K562 (cell line): ENCODE data around the gene ABLIM2. TPM values are rescaled to one million over a fixed set of nuclear protein-coding genes. Genes with fewer than 3 reads are reported as not detected.

Experiments used
- ATAC-seq: fragments of 200-7000 bp; cut with Tn5 transposase; 3 replicates; pipeline ENCODE4 v1.9.1; 2020; ENCODE audit warnings: moderate library complexity
- BruUV-seq: library from RNA; stranded (reverse); fragments of 400-500 nt; replicated peaks from 2 replicates; lab custom pipeline; 2021; lab: Mats Ljungman, UMichigan
- CTCF ChIA-PET: fragments of 300-600 bp; formaldehyde crosslinking; extraction: SDS; loops from one replicate; lab custom pipeline; 2021; ENCODE audit warnings: low intra/inter-chr PET ratio; lab: Yijun Ruan, JAX
- POLR2A ChIA-PET: fragments of 300-600, 350-650 bp; sonication (Branson Sonifier 250); formaldehyde crosslinking; extraction: SDS; loops from one replicate; lab custom pipeline; 2021; ENCODE audit warnings: antibody characterized with exemption, inconsistent platforms; lab: Yijun Ruan, JAX
- DNase-seq, 4 experiments: peaks; one replicate each; pipeline versions ENCODE4 v3.0.0 to v3.0.0-alpha.2; 2011 to 2018; ENCODE audit warnings: low spot score in 3 of 4, mixed read lengths in 3 of 4; ENCODE audit errors: extremely low read depth in 1 of 4
- FAIRE-seq: peaks from 2 replicates; lab custom pipeline; 2011; peaks lifted over from hg19 to GRCh38; lab: Jason Lieb, UNC
- H2AFZ ChIP-seq: 2 replicates; pipeline ENCODE4 v1.6.0; 2011; ENCODE audit warnings: low read depth, low read length, control low read depth, inconsistent platforms
- H3K27ac ChIP-seq: fragments of 200-600 bp; 3 replicates; pipeline ENCODE4 v1.8.0; 2011; ENCODE audit warnings: low read depth, mild to moderate bottlenecking, control low read depth, inconsistent platforms, low read length, moderate library complexity, mixed read lengths; ENCODE audit errors: extremely low read depth
- H3K27me3 ChIP-seq, 2 experiments: fragments of 300-600 bp in 1 of 2; 2 replicates in 1 of 2; 3 replicates in 1 of 2; pipeline versions ENCODE4 v1.6.0 to v1.8.0; 2011; ENCODE audit warnings: inconsistent platforms in 2 of 2, low read length in 2 of 2, mild to moderate bottlenecking in 1 of 2, mixed read lengths in 1 of 2, moderate library complexity in 1 of 2; ENCODE audit not compliant: control insufficient read depth in 2 of 2, insufficient read depth in 2 of 2
- H3K36me3 ChIP-seq: fragments of 300-600 bp; 3 replicates; pipeline ENCODE4 v1.8.0; 2011; ENCODE audit warnings: mild to moderate bottlenecking, low read length, inconsistent platforms; ENCODE audit not compliant: control insufficient read depth, insufficient read depth
- H3K4me1 ChIP-seq, 2 experiments: fragments of 200-600 bp in 1 of 2; replicated peaks in 1 of 2; 2 replicates in 1 of 2; 3 replicates in 1 of 2; pipeline versions ENCODE4 v1.5.1 to v1.8.0; 2011; ENCODE audit warnings: inconsistent platforms in 2 of 2, low read length in 2 of 2, mild to moderate bottlenecking in 1 of 2, mixed read lengths in 1 of 2, moderate library complexity in 1 of 2; ENCODE audit not compliant: control insufficient read depth in 2 of 2, insufficient read depth in 2 of 2
- H3K4me2 ChIP-seq: 2 replicates; pipeline ENCODE4 v1.6.1; 2011; ENCODE audit warnings: low read length, control low read depth, inconsistent platforms, mixed read lengths; ENCODE audit not compliant: insufficient read depth
- H3K4me3 ChIP-seq: fragments of 200-600 bp; sonication (generic), shearing (Covaris generic); 2 replicates; pipeline ENCODE4 v1.5.1; 2016; ENCODE audit warnings: control low read depth, inconsistent platforms
- H3K79me2 ChIP-seq: fragments of 200-600 bp; 3 replicates; pipeline ENCODE4 v1.8.0; 2011; ENCODE audit warnings: low read length, inconsistent platforms; ENCODE audit not compliant: control insufficient read depth, insufficient read depth
- H3K9ac ChIP-seq, 2 experiments: 2 replicates each; pipeline versions ENCODE4 v1.6.0 to v1.6.1; 2011; ENCODE audit warnings: low read depth in 2 of 2, low read length in 2 of 2, control low read depth in 1 of 2, inconsistent platforms in 1 of 2, mild to moderate bottlenecking in 1 of 2, mixed read lengths in 1 of 2; ENCODE audit not compliant: insufficient read depth in 1 of 2
- H3K9me1 ChIP-seq: one replicate; pipeline ENCODE4 v1.6.0; 2011; ENCODE audit warnings: inconsistent platforms, mild to moderate bottlenecking, low read length, moderate library complexity; ENCODE audit not compliant: control insufficient read depth, insufficient read depth
- H3K9me3 ChIP-seq: replicated peaks from 2 replicates; pipeline ENCODE4 v1.5.1; 2011; ENCODE audit warnings: low read depth, low read length, inconsistent platforms; ENCODE audit not compliant: control insufficient read depth, insufficient read depth
- H4K20me1 ChIP-seq: replicated peaks from 2 replicates; pipeline ENCODE4 v1.6.1; 2011; ENCODE audit warnings: low read length, inconsistent platforms, mixed read lengths; ENCODE audit not compliant: control insufficient read depth, insufficient read depth
- KLF13 ChIP-seq: fragments of 450-650 bp; IDR thresholded peaks from 2 replicates; pipeline ENCODE4 v1.6.1; 2016; ENCODE audit warnings: missing genetic modification characterization, low read depth, mild to moderate bottlenecking, missing compliant biosample characterization, moderate library complexity, borderline replicate concordance
- TFE3 ChIP-seq: fragments of 450-650 bp; formaldehyde crosslinking; IDR thresholded peaks from 2 replicates; pipeline ENCODE4 v1.4.0; 2020; ENCODE audit warnings: mild to moderate bottlenecking, mixed read lengths
- WGBS: fragments of 100-300 bp; shearing (Covaris generic); methylation state at CpG from one replicate; pipeline ENCODE4 v1.1.6; 2016; ENCODE audit warnings: low coverage, mixed read lengths; ENCODE audit not compliant: insufficient coverage; ENCODE audit errors: missing lambda C conversion rate; 5-methylcytosine and 5-hydroxymethylcytosine counted together
- in situ Hi-C: fragments of 300-500 bp; cut with MboI; formaldehyde crosslinking; loops from 4 replicates; pipeline ENCODE4 v1.15.0; 2018; ENCODE audit warnings: inconsistent platforms, mixed read lengths
- intact Hi-C: fragments of 100-400 bp; cut with micrococcal nuclease; formaldehyde crosslinking; loops from 2 replicates; pipeline ENCODE4 v1.14.2; 2022
- polyA plus RNA-seq, 8 experiments: library from polyadenylated mRNA; depleted of rRNA in 4 of 8; stranded (reverse) in 5 of 8; unstranded in 3 of 8; fragments of >200 nt; fragmentation: Nextera tagmentation in 2 of 8; fragmentation: Illumina TruSeq in 1 of 8; extraction: Ambion mirVana in 2 of 8; extraction: Trizol in 1 of 8; gene quantifications; 2 replicates each; pipeline versions ENCODE4 v1.2.1 to v1.2.3, GENCODE V29; 2011 to 2014; ENCODE audit warnings: inconsistent platforms in 1 of 8, missing spikeins in 1 of 8
- total RNA-seq, 7 experiments: library from RNA; depleted of rRNA in 6 of 7; stranded (reverse); fragments of >200 nt in 6 of 7; fragmentation: Illumina TruSeq in 2 of 7; extraction: Trizol in 2 of 7; gene quantifications; 2 replicates each; pipeline versions ENCODE4 v1.2.1 to v1.2.3, GENCODE V29; 2011 to 2021; ENCODE audit warnings: low replicate concordance in 1 of 7

The ABLIM2 gene
- total and polyA plus RNA-seq, 9 of the 15 experiments (the other 6 are each of a cell fraction or from before 2014, with no cell fraction given) = not detected

GRCh38 chr4:7978907-7979651, 179.5 kb downstream of the ABLIM2 start:
- H3K9me3 ChIP-seq = no peaks in the 10 kb centered on the region
- TF ChIP-seq TFE3 (CRISPR knock-in tag) (peak; percentile 41), KLF13 (tag) (no peak)
- no peak overlapping the region for H3K4me2 ChIP-seq
- in situ Hi-C loops (no loop called here), intact Hi-C loops (no loop called here)
- DNase-seq (no peak), FAIRE-seq (no peak), ATAC-seq (no peak)
- H3K4me3 ChIP-seq = no peak overlapping the region
- no peaks in the 10 kb centered on the region for H3K9me1 ChIP-seq
- peaks cover 8% of the 10 kb centered on the region; the same call in 1 of the 2 replicates for H4K20me1 ChIP-seq
- H3K36me3 ChIP-seq = no peaks in the 10 kb centered on the region
- no peaks in the 10 kb centered on the region for H3K79me2 ChIP-seq
- CTCF ChIA-PET = no interaction called here
- BruUV-seq = no TSS peak
- H3K27me3 ChIP-seq = peaks cover 4 to 30% of the 10 kb centered on the region in 2 experiments; a peak in 3 of 5 replicates
- H3K4me1 ChIP-seq = no peaks in the 10 kb centered on the region
- no peak overlapping the region for H2AFZ ChIP-seq
- POLR2A ChIA-PET = interaction anchor here (0.6 to 0.7 kb wide), 2 partner anchors 10 to 1986 kb away, joined by 3 to 4 read pairs; no protein-coding TSS in a partner anchor
- H3K9ac ChIP-seq = no peak overlapping the region
- H3K27ac ChIP-seq = no peak overlapping the region
- WGBS = under 1% methylated on average over 14 of the region's 17 CpGs
